GM21381 (cell line): ENCODE data around the gene PHKA2.
"Not testable (repeated sequence)": the region's sequence is repeated elsewhere in the genome, so short reads cannot be mapped to it uniquely, and the experiment has no call there.

ENCODE experiments used
- ATAC-seq: cut with Tn5 transposase; IDR thresholded peaks from one replicate; pipeline ENCODE4 v1.9.1; 2021; ENCODE audit warnings: mild to moderate bottlenecking, moderate library complexity; ENCODE audit not compliant: unreplicated experiment

PHKA2 gene

GRCh38 chrX:18980262-18980661 lies 3.7 kb downstream of the PHKA2 start:
- not testable (repeated sequence) for ATAC-seq

- ATAC-seq, result no peak
Observed at GRCh38 chrX:18974993-18975392, 8.9 kb downstream of the PHKA2 start.

GRCh38 chrX:18973527-18974192 lies 10.3 kb downstream of the PHKA2 start:
- ATAC-seq, result no peak

- ATAC-seq, result no peak
Observed at GRCh38 chrX:18971506-18971905, 12.4 kb downstream of the PHKA2 start.

GRCh38 chrX:18970465-18970864 lies 13.4 kb downstream of the PHKA2 start:
- ATAC-seq, result no peak

GRCh38 chrX:18966624-18967023 lies 17.3 kb downstream of the PHKA2 start:
- ATAC-seq, result no peak

GRCh38 chrX:18964901-18965300 lies 19.0 kb downstream of the PHKA2 start:
- no peak for ATAC-seq

GRCh38 chrX:18964026-18964425 lies 19.9 kb downstream of the PHKA2 start:
- ATAC-seq, result no peak

- ATAC-seq, result no peak
Observed at GRCh38 chrX:18962329-18962728, 21.6 kb downstream of the PHKA2 start.

- ATAC-seq, result no peak
Observed at GRCh38 chrX:18961686-18962085, 22.2 kb downstream of the PHKA2 start.

- ATAC-seq, result no peak
Observed at GRCh38 chrX:18956303-18957032, 27.4 kb downstream of the PHKA2 start.

GRCh38 chrX:18955676-18956075 lies 28.2 kb downstream of the PHKA2 start:
- ATAC-seq, result no peak

GRCh38 chrX:18951032-18951431 lies 32.9 kb downstream of the PHKA2 start:
- no peak for ATAC-seq

- ATAC-seq, result no peak
Observed at GRCh38 chrX:18949944-18950301, 34.0 kb downstream of the PHKA2 start.

- ATAC-seq, result no peak
Observed at GRCh38 chrX:18949291-18949943, 34.5 kb downstream of the PHKA2 start.

GRCh38 chrX:18946611-18947010 lies 37.3 kb downstream of the PHKA2 start:
- ATAC-seq, result no peak

- no peak for ATAC-seq
Observed at GRCh38 chrX:18946157-18946556, 37.8 kb downstream of the PHKA2 start.

GRCh38 chrX:18945483-18945882 lies 38.4 kb downstream of the PHKA2 start:
- no peak for ATAC-seq

GRCh38 chrX:18944482-18944881 lies 39.4 kb downstream of the PHKA2 start:
- ATAC-seq, result no peak

- no peak for ATAC-seq
Observed at GRCh38 chrX:18941896-18942295, 42.0 kb downstream of the PHKA2 start.

GRCh38 chrX:18938710-18939109 lies 45.2 kb downstream of the PHKA2 start:
- ATAC-seq, result no peak

GRCh38 chrX:18937173-18937572 lies 46.7 kb downstream of the PHKA2 start:
- ATAC-seq, result no peak
